Trophoblast cell (in vitro differentiated cells and primary cell): ENCODE data around the gene SHC2. TPM values are rescaled to one million over a fixed set of nuclear protein-coding genes. Genes with fewer than 3 reads are reported as not detected.

Experiments
- DNase-seq, 2 donors: peaks; one replicate each; pipeline ENCODE4 v3.0.0-alpha.2; 2016
- H2AFZ ChIP-seq: 2 replicates; pipeline ENCODE4 v1.6.1; 2013; ENCODE audit warnings: low read length, moderate library complexity, mild to moderate bottlenecking; ENCODE audit not compliant: insufficient read depth, poor library complexity
- H2AK5ac ChIP-seq: 2 replicates; pipeline ENCODE4 v1.6.1; 2013; ENCODE audit warnings: mild to moderate bottlenecking, low read length
- H2BK120ac ChIP-seq: 2 replicates; pipeline ENCODE4 v1.6.1; 2013; ENCODE audit warnings: low read length, mild to moderate bottlenecking, moderate library complexity; ENCODE audit not compliant: insufficient read depth, poor library complexity
- H2BK12ac ChIP-seq: 2 replicates; pipeline ENCODE4 v1.6.1; 2013; ENCODE audit warnings: mild to moderate bottlenecking, low read length, moderate library complexity
- H2BK5ac ChIP-seq: 2 replicates; pipeline ENCODE4 v1.6.1; 2013; ENCODE audit warnings: low read length, low read depth, moderate library complexity, mild to moderate bottlenecking; ENCODE audit not compliant: poor library complexity
- H3K14ac ChIP-seq: 2 replicates; pipeline ENCODE4 v1.6.1; 2013; ENCODE audit warnings: mild to moderate bottlenecking, low read length
- H3K18ac ChIP-seq: 2 replicates; pipeline ENCODE4 v1.6.1; 2013; ENCODE audit warnings: mild to moderate bottlenecking, low read length
- H3K23ac ChIP-seq: 2 replicates; pipeline ENCODE4 v1.6.1; 2013; ENCODE audit warnings: low read length
- H3K27ac ChIP-seq: 2 replicates; pipeline ENCODE4 v1.5.1; 2013; ENCODE audit warnings: low read depth, mild to moderate bottlenecking, inconsistent platforms, low read length, moderate library complexity
- H3K27me3 ChIP-seq: 2 replicates; pipeline ENCODE4 v1.6.1; 2013; ENCODE audit warnings: inconsistent platforms, mild to moderate bottlenecking, low read length, moderate library complexity; ENCODE audit not compliant: insufficient read depth
- H3K36me3 ChIP-seq, 2 experiments: 1 replicate in 1 of 2; 2 replicates in 1 of 2; pipeline ENCODE4 v1.6.1; 2013; ENCODE audit warnings: low read length in 2 of 2, mild to moderate bottlenecking in 2 of 2, moderate library complexity in 1 of 2; ENCODE audit not compliant: insufficient read depth in 2 of 2, control insufficient read depth in 1 of 2
- H3K4ac ChIP-seq: 2 replicates; pipeline ENCODE4 v1.6.1; 2013; ENCODE audit warnings: low read depth, mild to moderate bottlenecking, low read length, moderate library complexity
- H3K4me1 ChIP-seq, 2 experiments: 1 replicate in 1 of 2; 2 replicates in 1 of 2; pipeline ENCODE4 v1.6.1; 2013; ENCODE audit warnings: low read length in 2 of 2, mild to moderate bottlenecking in 2 of 2, moderate library complexity in 1 of 2; ENCODE audit not compliant: insufficient read depth in 2 of 2, control insufficient read depth in 1 of 2
- H3K4me2 ChIP-seq: 2 replicates; pipeline ENCODE4 v1.6.1; 2013; ENCODE audit warnings: inconsistent platforms, mild to moderate bottlenecking, low read length, moderate library complexity
- H3K4me3 ChIP-seq: 2 replicates; pipeline ENCODE4 v1.5.1; 2013; ENCODE audit warnings: mild to moderate bottlenecking, low read depth, low read length, inconsistent platforms
- H3K79me1 ChIP-seq: one replicate; pipeline ENCODE4 v1.6.1; 2013; ENCODE audit warnings: low read length
- H3K79me2 ChIP-seq: 2 replicates; pipeline ENCODE4 v1.6.1; 2013; ENCODE audit warnings: low read length, mild to moderate bottlenecking; ENCODE audit not compliant: control insufficient read depth, insufficient read depth, poor library complexity
- H3K9ac ChIP-seq: 2 replicates; pipeline ENCODE4 v1.6.1; 2013; ENCODE audit warnings: mild to moderate bottlenecking, low read length
- H3K9me3 ChIP-seq: 2 replicates; pipeline ENCODE4 v1.6.1; 2013; ENCODE audit warnings: low read depth, mild to moderate bottlenecking, control low read depth, inconsistent platforms, low read length; ENCODE audit not compliant: insufficient read depth
- H4K12ac ChIP-seq: 2 replicates; pipeline ENCODE4 v1.6.1; 2013; ENCODE audit warnings: low read depth, mild to moderate bottlenecking, low read length, moderate library complexity
- H4K8ac ChIP-seq: 2 replicates; pipeline ENCODE4 v1.6.1; 2013; ENCODE audit warnings: low read depth, mild to moderate bottlenecking, low read length, moderate library complexity
- H4K91ac ChIP-seq: one replicate; pipeline ENCODE4 v1.6.1; 2013; ENCODE audit warnings: low read depth, mild to moderate bottlenecking, low read length, moderate library complexity
- WGBS: extraction: QIAGEN DNeasy Blood & Tissue Kit; methylation state at CpG from one replicate; pipeline ENCODE4 v1.1.7; 2013; ENCODE audit warnings: missing lambda C conversion rate; ENCODE audit not compliant: insufficient read length, insufficient coverage; ENCODE audit errors: extremely low coverage; 5-methylcytosine and 5-hydroxymethylcytosine counted together
- polyA plus RNA-seq: library from polyadenylated mRNA; stranded (reverse); fragments of 200-250 nt; gene quantifications from 2 replicates; pipeline ENCODE4 v1.2.3, GENCODE V29; 2013

Gene SHC2
- 18.7 and 19.2 TPM in 2 replicates for polyA plus RNA-seq

- H3K27ac ChIP-seq, result no peak within 1 kb of the TSS
- peak within 1 kb of the TSS; percentile 60 for H3K4ac ChIP-seq
- no peak within 1 kb of the TSS for H4K12ac ChIP-seq
- H3K27me3 ChIP-seq, result peaks cover 5% of the 10 kb centered on the region
- no CpG with 5 or more reads among the region's 85 CpGs for WGBS
- H3K4me3 ChIP-seq, result peak within 1 kb of the TSS; percentile 80
- H3K36me3 ChIP-seq, result peaks cover 0 to 2% of the 10 kb centered on the region in 2 experiments
- no peak within 1 kb of the TSS for H3K23ac ChIP-seq
- H3K4me2 ChIP-seq, result peak within 1 kb of the TSS; percentile 96
- H3K18ac ChIP-seq, result peak within 1 kb of the TSS; percentile 78
- H3K9me3 ChIP-seq, result peaks cover 5% of the 10 kb centered on the region
- peaks cover 7% of the 10 kb centered on the region for H3K79me1 ChIP-seq
- H4K91ac ChIP-seq, result peak within 1 kb of the TSS; percentile 75
- H2BK12ac ChIP-seq, result no peak within 1 kb of the TSS
- peaks cover 2 to 6% of the 10 kb centered on the region in 2 experiments for H3K4me1 ChIP-seq
- H2AFZ ChIP-seq, result peak within 1 kb of the TSS; percentile 70
- H4K8ac ChIP-seq, result peak within 1 kb of the TSS; percentile 84
- H2BK5ac ChIP-seq, result peak within 1 kb of the TSS; percentile 51
- no peaks in the 10 kb centered on the region for H3K79me2 ChIP-seq
- H3K14ac ChIP-seq, result peak within 1 kb of the TSS; percentile 91
- peak within 1 kb of the TSS; percentile 84 for H3K9ac ChIP-seq
- H2AK5ac ChIP-seq, result peak within 1 kb of the TSS; percentile 80
- no peak for DNase-seq
- peak within 1 kb of the TSS; percentile 59 for H2BK120ac ChIP-seq
These were observed at the start of gene SHC2 for GRCh38 chr19:460877-461720. TSS of gene SHC2 (minus strand) at chr19:461033. CDS start at chr19:460996, 37 bp downstream.

GRCh38 chr19:508204-509150 lies 47.6 kb upstream of the SHC2 start:
- no peak overlapping the region for H3K14ac ChIP-seq
- H2AK5ac ChIP-seq, result no peak overlapping the region
- no peak overlapping the region for H3K9ac ChIP-seq
- H3K36me3 ChIP-seq, result peaks cover 4 to 7% of the 10 kb centered on the region in 2 experiments
- H3K4me1 ChIP-seq, result peaks cover 18 to 27% of the 10 kb centered on the region in 2 experiments
- H3K9me3 ChIP-seq, result peaks cover 3% of the 10 kb centered on the region
- no peak overlapping the region for H2AFZ ChIP-seq
- no peaks in the 10 kb centered on the region for H3K27me3 ChIP-seq
- H4K8ac ChIP-seq, result peak overlapping the region; percentile 14
- no peak overlapping the region for H2BK12ac ChIP-seq
- no peak overlapping the region for H2BK5ac ChIP-seq
- no CpG with 5 or more reads among the region's 32 CpGs for WGBS
- H3K79me1 ChIP-seq, result peaks cover 17% of the 10 kb centered on the region
- no peak overlapping the region for H2BK120ac ChIP-seq
- H3K23ac ChIP-seq, result no peak overlapping the region
- H4K91ac ChIP-seq, result no peak overlapping the region
- H3K27ac ChIP-seq, result no peak overlapping the region
- peak overlapping the region; percentile 95 for H3K4me3 ChIP-seq
- H3K18ac ChIP-seq, result no peak overlapping the region
- H4K12ac ChIP-seq, result no peak overlapping the region
- DNase-seq, result no peak
- H3K79me2 ChIP-seq, result peaks cover 5% of the 10 kb centered on the region
- peak overlapping the region; percentile 98 for H3K4me2 ChIP-seq
- H3K4ac ChIP-seq, result no peak overlapping the region

GRCh38 chr19:507286-508203 lies 46.7 kb upstream of the SHC2 start, which contains the start of gene TPGS1:
TSS of gene TPGS1 (plus strand) at chr19:507497. CDS start at chr19:507507, 10 bp downstream.
- DNase-seq, result peak; percentile 99 to 100
- peaks cover 5% of the 10 kb centered on the region for H3K79me2 ChIP-seq
- H2BK5ac ChIP-seq, result peak within 1 kb of the TSS; percentile 68

More at GRCh38 chr19:507286-508203, 46.7 kb upstream of the SHC2 start, which contains the start of gene TPGS1:
- no peaks in the 10 kb centered on the region for H3K27me3 ChIP-seq
- H3K79me1 ChIP-seq, result peaks cover 17% of the 10 kb centered on the region
- peak within 1 kb of the TSS; percentile 98 for H4K12ac ChIP-seq
- peak within 1 kb of the TSS; percentile 96 for H3K18ac ChIP-seq
- H2AFZ ChIP-seq, result peak within 1 kb of the TSS; percentile 98
- no peak within 1 kb of the TSS for H2BK12ac ChIP-seq
- peak within 1 kb of the TSS; percentile 60 for H3K9ac ChIP-seq
- H3K9me3 ChIP-seq, result peaks cover 3% of the 10 kb centered on the region
- peak within 1 kb of the TSS; percentile 98 for H3K14ac ChIP-seq
- peak within 1 kb of the TSS; percentile 77 for H3K27ac ChIP-seq
- peaks cover 18 to 27% of the 10 kb centered on the region in 2 experiments for H3K4me1 ChIP-seq
- peak within 1 kb of the TSS; percentile 95 for H2BK120ac ChIP-seq
- no peak within 1 kb of the TSS for H3K23ac ChIP-seq
- peak within 1 kb of the TSS; percentile 95 for H3K4me3 ChIP-seq
- peak within 1 kb of the TSS; percentile 95 for H2AK5ac ChIP-seq
- H3K36me3 ChIP-seq, result peaks cover 3 to 7% of the 10 kb centered on the region in 2 experiments
- peak within 1 kb of the TSS; percentile 99 for H4K8ac ChIP-seq
- peak within 1 kb of the TSS; percentile 98 for H4K91ac ChIP-seq
- H3K4ac ChIP-seq, result peak within 1 kb of the TSS; percentile 65
- no CpG with 5 or more reads among the region's 81 CpGs for WGBS
- H3K4me2 ChIP-seq, result peak within 1 kb of the TSS; percentile 98
